K562 (cell line): ENCODE results near the gene ERAL1. TPM values are rescaled to one million over a fixed set of nuclear protein-coding genes. Genes with fewer than 3 reads are reported as not detected.
A peak's percentile ranks its signal among the peaks of the same experiment; 100 is the strongest.

ENCODE experiments used
- BCL6 ChIP-seq: fragments of 250-450 bp; sonication (Bioruptor Pico); IDR thresholded peaks from 2 replicates; pipeline ENCODE4 v1.4.0; 2020
- DLX4 ChIP-seq: fragments of 250-450 bp; sonication (Bioruptor Pico); IDR thresholded peaks from 2 replicates; pipeline ENCODE4 v1.6.1; 2021; ENCODE audit warnings: mild to moderate bottlenecking
- GABPA ChIP-seq: fragments of 200-800 bp; sonication (Bioruptor generic); conservative IDR thresholded peaks from 2 replicates; pipeline ENCODE4 v1.6.1; 2016; ENCODE audit warnings: low read depth, missing genetic modification characterization, missing compliant biosample characterization
- ILK ChIP-seq: fragments of 450-650 bp; IDR thresholded peaks from 2 replicates; pipeline ENCODE4 v1.6.1; 2016; ENCODE audit warnings: missing genetic modification characterization, low read depth, mild to moderate bottlenecking, missing compliant biosample characterization, moderate library complexity, borderline replicate concordance
- MAFG ChIP-seq: fragments of 450-650 bp; conservative IDR thresholded peaks from 2 replicates; pipeline ENCODE4 v1.6.1; 2016; ENCODE audit warnings: missing genetic modification characterization, missing compliant biosample characterization
- MAX ChIP-seq: sonication (generic); formaldehyde crosslinking; IDR thresholded peaks from 2 replicates; pipeline ENCODE4 v1.9.0; 2022; ENCODE audit warnings: mild to moderate bottlenecking, missing genetic modification reagents
- MIER1 ChIP-seq: fragments of 450-650 bp; IDR thresholded peaks from 2 replicates; pipeline ENCODE4 v1.6.1; 2016; ENCODE audit warnings: antibody characterized with exemption, mild to moderate bottlenecking, low read depth
- MTA3 ChIP-seq: fragments of 450-650 bp; formaldehyde crosslinking; IDR thresholded peaks from 2 replicates; pipeline ENCODE4 v1.6.1; 2017; ENCODE audit warnings: mild to moderate bottlenecking, borderline replicate concordance
- NEUROD1 ChIP-seq: fragments of 150-350 bp; IDR thresholded peaks from 2 replicates; pipeline ENCODE4 v1.6.1; 2014; ENCODE audit warnings: borderline replicate concordance, low read length, low read depth; ENCODE audit not compliant: partially characterized antibody
- NFE2 ChIP-seq: IDR thresholded peaks from 2 replicates; pipeline ENCODE4 v1.6.1; 2014; ENCODE audit warnings: antibody characterized with exemption, low read depth
- NR2C1 ChIP-seq, 2 experiments: fragments of 450-650 bp; IDR thresholded peaks; 2 replicates each; pipeline ENCODE4 v1.6.1; 2017; ENCODE audit warnings: mild to moderate bottlenecking in 2 of 2, antibody characterized with exemption in 1 of 2, inconsistent platforms in 1 of 2, missing compliant biosample characterization in 1 of 2, missing genetic modification characterization in 1 of 2
- SMARCA4 ChIP-seq: fragments of 450-650 bp; IDR thresholded peaks from 2 replicates; pipeline ENCODE4 v1.6.1; 2016
- SMARCE1 ChIP-seq: fragments of 450-650 bp; IDR thresholded peaks from 2 replicates; pipeline ENCODE4 v1.7.1; 2016; ENCODE audit warnings: mild to moderate bottlenecking
- TAF1 ChIP-seq: IDR thresholded peaks from 2 replicates; pipeline ENCODE4 v1.6.1; 2011; ENCODE audit warnings: mild to moderate bottlenecking, low read length, moderate library complexity; ENCODE audit not compliant: insufficient read depth, control insufficient read depth, severe bottlenecking; ENCODE audit errors: extremely low read depth
- XRCC3 ChIP-seq: fragments of 450-650 bp; IDR thresholded peaks from 2 replicates; pipeline ENCODE4 v1.6.1; 2017; ENCODE audit warnings: mild to moderate bottlenecking, moderate library complexity
- ZBTB7A ChIP-seq: IDR thresholded peaks from 2 replicates; pipeline ENCODE4 v1.6.1; 2011; ENCODE audit warnings: low read depth, mild to moderate bottlenecking, low read length, moderate library complexity, borderline replicate concordance; ENCODE audit not compliant: control insufficient read depth
- ZNF316 ChIP-seq: fragments of 450-650 bp; IDR thresholded peaks from 2 replicates; pipeline ENCODE4 v1.6.1; 2016
- ZNF696 ChIP-seq: fragments of 250-450 bp; sonication (Bioruptor Pico); conservative IDR thresholded peaks from 2 replicates; pipeline ENCODE4 v1.4.0; 2020; ENCODE audit warnings: mild to moderate bottlenecking, moderate library complexity
- ZNF707 ChIP-seq: fragments of 250-450 bp; sonication (Bioruptor Pico); conservative IDR thresholded peaks from 2 replicates; pipeline ENCODE4 v1.8.0; 2022; ENCODE audit warnings: inconsistent platforms, mild to moderate bottlenecking, moderate library complexity
- polyA plus RNA-seq, 8 experiments: library from polyadenylated mRNA; depleted of rRNA in 4 of 8; stranded (reverse) in 5 of 8; unstranded in 3 of 8; fragments of >200 nt; fragmentation: Nextera tagmentation in 2 of 8; fragmentation: Illumina TruSeq in 1 of 8; extraction: Ambion mirVana in 2 of 8; extraction: Trizol in 1 of 8; gene quantifications; 2 replicates each; pipeline versions ENCODE4 v1.2.1 to v1.2.3, GENCODE V29; 2011 to 2014; ENCODE audit warnings: inconsistent platforms in 1 of 8, missing spikeins in 1 of 8
- total RNA-seq, 7 experiments: library from RNA; depleted of rRNA in 6 of 7; stranded (reverse); fragments of >200 nt in 6 of 7; fragmentation: Illumina TruSeq in 2 of 7; extraction: Trizol in 2 of 7; gene quantifications; 2 replicates each; pipeline versions ENCODE4 v1.2.1 to v1.2.3, GENCODE V29; 2011 to 2021; ENCODE audit warnings: low replicate concordance in 1 of 7
- TF ChIP-seq, protein P1 (sequence below): fragments of 450-650 bp; IDR thresholded peaks from 2 replicates; pipeline ENCODE4 v1.6.1; 2017; ENCODE audit warnings: antibody characterized with exemption, mild to moderate bottlenecking
- TF ChIP-seq, protein P2 (sequence below): fragments of 450-650 bp; IDR thresholded peaks from 2 replicates; pipeline ENCODE4 v1.6.1; 2016; ENCODE audit warnings: missing biosample characterization, missing genetic modification characterization

Gene ERAL1
- total and polyA plus RNA-seq, 9 of the 15 experiments (the other 6 are each of a cell fraction or from before 2014, with no cell fraction given), result 37.5 to 351 (median 106) TPM

DNA sequence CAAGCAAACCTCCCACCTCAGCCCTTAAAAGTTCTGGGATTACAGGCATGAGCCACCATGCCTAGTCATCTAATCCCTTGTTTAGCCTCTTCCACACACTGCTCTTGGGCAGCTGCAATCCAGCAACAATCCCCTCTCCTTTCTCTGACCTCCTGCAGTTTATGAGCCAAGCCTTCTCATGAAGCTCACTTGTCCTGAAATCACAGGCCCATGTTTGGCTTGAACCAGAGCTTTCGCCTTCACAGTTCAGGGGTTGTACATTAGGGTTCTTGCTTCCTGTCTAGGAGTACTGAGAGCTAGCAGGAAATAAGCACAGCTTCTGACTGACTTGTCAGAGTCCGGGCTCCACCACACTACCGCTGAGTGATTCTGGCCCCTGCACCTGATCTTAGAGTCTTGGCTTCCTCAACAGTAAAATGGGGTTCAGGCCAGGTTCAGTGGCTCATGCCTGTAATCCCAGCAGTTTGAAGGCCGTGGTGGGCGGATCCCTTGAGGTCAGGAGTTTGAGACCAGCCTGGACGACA is 16.3 kb downstream of the ERAL1 start (continued):
- TF ChIP-seq BCL6 (CRISPR knock-in tag), result no peak
- TF ChIP-seq ILK, result no peak
- peak; percentile 19; the same call in 1 of the 2 replicates for TF ChIP-seq MAX (CRISPR knock-in tag)
- no peak for TF ChIP-seq MIER1
- TF ChIP-seq DLX4, result no peak
- no peak for TF ChIP-seq ZBTB7A
- 0 out of 2 replicates have a peak, but pooled peaks have one; percentile 22 for TF ChIP-seq NR2C1 (IDR thresholded peaks at IDR 0.05)
- TF ChIP-seq NR2C1 (tag; IDR thresholded peaks at IDR 0.05), result no peak
- 0 out of 2 replicates have a peak, but pooled peaks have one; percentile 11 for TF ChIP-seq MAFG (tag)
- TF ChIP-seq ZNF707 (CRISPR knock-in tag), result no peak
- TF ChIP-seq NEUROD1, result peak; percentile 18
- TF ChIP-seq SMARCE1, result 0 out of 2 replicates have a peak, but pooled peaks have one; percentile 20
- peak; percentile 35; the same call in 1 of the 2 replicates for TF ChIP-seq SMARCA4
- 0 out of 2 replicates have a peak, but pooled peaks have one; percentile 41 for TF ChIP-seq MTA3
- TF ChIP-seq, protein P1, sequence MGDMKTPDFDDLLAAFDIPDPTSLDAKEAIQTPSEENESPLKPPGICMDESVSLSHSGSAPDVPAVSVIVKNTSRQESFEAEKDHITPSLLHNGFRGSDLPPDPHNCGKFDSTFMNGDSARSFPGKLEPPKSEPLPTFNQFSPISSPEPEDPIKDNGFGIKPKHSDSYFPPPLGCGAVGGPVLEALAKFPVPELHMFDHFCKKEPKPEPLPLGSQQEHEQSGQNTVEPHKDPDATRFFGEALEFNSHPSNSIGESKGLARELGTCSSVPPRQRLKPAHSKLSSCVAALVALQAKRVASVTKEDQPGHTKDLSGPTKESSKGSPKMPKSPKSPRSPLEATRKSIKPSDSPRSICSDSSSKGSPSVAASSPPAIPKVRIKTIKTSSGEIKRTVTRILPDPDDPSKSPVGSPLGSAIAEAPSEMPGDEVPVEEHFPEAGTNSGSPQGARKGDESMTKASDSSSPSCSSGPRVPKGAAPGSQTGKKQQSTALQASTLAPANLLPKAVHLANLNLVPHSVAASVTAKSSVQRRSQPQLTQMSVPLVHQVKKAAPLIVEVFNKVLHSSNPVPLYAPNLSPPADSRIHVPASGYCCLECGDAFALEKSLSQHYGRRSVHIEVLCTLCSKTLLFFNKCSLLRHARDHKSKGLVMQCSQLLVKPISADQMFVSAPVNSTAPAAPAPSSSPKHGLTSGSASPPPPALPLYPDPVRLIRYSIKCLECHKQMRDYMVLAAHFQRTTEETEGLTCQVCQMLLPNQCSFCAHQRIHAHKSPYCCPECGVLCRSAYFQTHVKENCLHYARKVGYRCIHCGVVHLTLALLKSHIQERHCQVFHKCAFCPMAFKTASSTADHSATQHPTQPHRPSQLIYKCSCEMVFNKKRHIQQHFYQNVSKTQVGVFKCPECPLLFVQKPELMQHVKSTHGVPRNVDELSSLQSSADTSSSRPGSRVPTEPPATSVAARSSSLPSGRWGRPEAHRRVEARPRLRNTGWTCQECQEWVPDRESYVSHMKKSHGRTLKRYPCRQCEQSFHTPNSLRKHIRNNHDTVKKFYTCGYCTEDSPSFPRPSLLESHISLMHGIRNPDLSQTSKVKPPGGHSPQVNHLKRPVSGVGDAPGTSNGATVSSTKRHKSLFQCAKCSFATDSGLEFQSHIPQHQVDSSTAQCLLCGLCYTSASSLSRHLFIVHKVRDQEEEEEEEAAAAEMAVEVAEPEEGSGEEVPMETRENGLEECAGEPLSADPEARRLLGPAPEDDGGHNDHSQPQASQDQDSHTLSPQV, result peak; percentile 92
- TF ChIP-seq, protein P2, sequence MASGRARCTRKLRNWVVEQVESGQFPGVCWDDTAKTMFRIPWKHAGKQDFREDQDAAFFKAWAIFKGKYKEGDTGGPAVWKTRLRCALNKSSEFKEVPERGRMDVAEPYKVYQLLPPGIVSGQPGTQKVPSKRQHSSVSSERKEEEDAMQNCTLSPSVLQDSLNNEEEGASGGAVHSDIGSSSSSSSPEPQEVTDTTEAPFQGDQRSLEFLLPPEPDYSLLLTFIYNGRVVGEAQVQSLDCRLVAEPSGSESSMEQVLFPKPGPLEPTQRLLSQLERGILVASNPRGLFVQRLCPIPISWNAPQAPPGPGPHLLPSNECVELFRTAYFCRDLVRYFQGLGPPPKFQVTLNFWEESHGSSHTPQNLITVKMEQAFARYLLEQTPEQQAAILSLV, result no peak
- TF ChIP-seq NFE2, result peak; percentile 66
- TF ChIP-seq GABPA (tag), result 0 out of 2 replicates have a peak, but pooled peaks have one; percentile 30
- peak; percentile 9 for TF ChIP-seq TAF1
- TF ChIP-seq XRCC3, result no peak
- TF ChIP-seq ZNF316, result peak; percentile 54
- TF ChIP-seq ZNF696 (CRISPR knock-in tag), result no peak
